ENCODE data around the gene TRAF5.
"Not testable (repeated sequence)": the region's sequence is repeated elsewhere in the genome, so short reads cannot be mapped to it uniquely, and the experiment has no call there.

TRAF5 gene

GRCh38 chr1:211375146-211375818, 48.6 kb downstream of the TRAF5 start:
- no peak overlapping the region for H3K27ac ChIP-seq

GRCh38 chr1:211375949-211376348, 49.3 kb downstream of the TRAF5 start:
- Histone ChIP-seq H3K27ac (peak overlapping the region in 1 of 21 experiments; percentile 22), H3K4me3 (no peak overlapping the region)

More at GRCh38 chr1:211375146-211375818, 48.6 kb downstream of the TRAF5 start:
- no peak overlapping the region for H3K4me3 ChIP-seq

- no peak overlapping the region for H3K4me3 ChIP-seq
- H3K27ac ChIP-seq: peak overlapping the region in 4 of 21 experiments; percentile 22 to 77 (median 42)
These were observed 50.3 kb downstream of the TRAF5 start for GRCh38 chr1:211376807-211377470.

- Histone ChIP-seq H3K4me3 (no peak overlapping the region), H3K27ac (peak overlapping the region in 11 of 21 experiments; percentile 14 to 77 (median 46))
These were observed 51.2 kb downstream of the TRAF5 start for GRCh38 chr1:211377539-211378450.

DNA sequence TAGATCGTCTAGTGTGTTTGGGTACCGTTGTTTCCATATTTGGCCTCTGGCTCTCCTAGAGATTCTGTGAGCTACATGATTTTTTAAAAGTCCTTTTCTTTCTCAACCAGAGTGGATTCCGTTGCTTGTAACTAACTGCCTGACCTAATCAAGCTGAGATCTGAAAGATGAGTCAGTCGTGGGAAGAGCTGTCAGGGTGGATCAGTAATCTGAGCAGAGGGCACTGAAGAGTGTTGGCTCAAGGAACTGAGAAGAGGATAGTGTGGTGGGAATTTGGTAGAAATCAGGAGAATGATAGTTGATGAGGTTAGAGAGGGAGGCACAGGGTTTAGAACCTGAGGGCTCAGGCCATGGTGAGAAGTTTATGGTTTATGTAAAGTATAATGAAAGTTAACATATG, 52.2 kb downstream of the TRAF5 start:
- H3K27ac ChIP-seq: peak overlapping the region in 5 of 21 experiments; percentile 21 to 77 (median 69)
- H3K4me3 ChIP-seq: no peak overlapping the region

- H3K4me3 ChIP-seq: no peak overlapping the region
These were observed 52.8 kb downstream of the TRAF5 start for GRCh38 chr1:211379446-211379845.

DNA sequence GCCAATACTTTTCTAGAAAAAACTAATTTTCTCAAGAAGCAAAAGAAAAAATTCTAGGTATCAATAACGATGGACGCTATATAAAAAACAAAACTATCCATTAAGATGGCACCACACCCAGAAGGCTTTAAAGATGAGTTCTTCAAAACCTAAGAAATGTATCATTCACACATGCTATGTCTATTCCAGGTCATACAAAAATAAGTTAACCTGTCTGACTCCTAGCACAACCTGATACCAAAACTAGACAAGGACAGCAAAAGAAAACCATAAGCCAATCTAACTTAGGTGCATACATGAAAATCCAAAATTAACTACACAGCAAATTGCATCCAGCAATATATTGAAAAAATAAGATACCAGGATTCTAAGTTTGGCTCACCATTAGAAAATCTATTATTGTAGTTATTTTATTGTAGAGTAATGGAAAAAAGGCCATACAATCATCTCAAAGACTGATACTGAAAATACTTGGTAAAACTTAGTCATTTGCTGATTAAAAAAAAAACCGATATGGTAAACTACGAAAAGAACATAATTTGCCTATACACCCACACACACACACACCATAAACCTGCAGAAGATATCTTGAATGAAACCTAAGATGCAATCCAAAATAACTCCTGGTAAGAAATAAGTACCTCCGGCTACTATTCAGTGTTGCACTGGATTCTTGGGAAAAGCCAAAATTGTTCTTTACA, 55.0 kb downstream of the TRAF5 start:
- peak overlapping the region in 3 of 7 experiments; percentile 47 to 58 (median 53) for H3K4me3 ChIP-seq
- H3K27ac ChIP-seq: peak overlapping the region in 8 of 21 experiments; percentile 89 to 99 (median 94)

More at GRCh38 chr1:211379446-211379845, 52.8 kb downstream of the TRAF5 start:
- no peak overlapping the region for H3K27ac ChIP-seq

- H3K27ac ChIP-seq: peak overlapping the region in 20 of 21 experiments; percentile 85 to 99 (median 92)
These were observed 55.6 kb downstream of the TRAF5 start for GRCh38 chr1:211382182-211382713.

GRCh38 chr1:211382714-211383480, 56.3 kb downstream of the TRAF5 start:
- Histone ChIP-seq H3K4me3 (peak overlapping the region; percentile 47 to 78 (median 53)), H3K27ac (peak overlapping the region; percentile 85 to 99 (median 93))

More at GRCh38 chr1:211382182-211382713, 55.6 kb downstream of the TRAF5 start:
- H3K4me3 ChIP-seq: peak overlapping the region; percentile 47 to 78 (median 53)

GRCh38 chr1:211384524-211384923, 57.9 kb downstream of the TRAF5 start:
- H3K27ac ChIP-seq: no peak overlapping the region

DNA sequence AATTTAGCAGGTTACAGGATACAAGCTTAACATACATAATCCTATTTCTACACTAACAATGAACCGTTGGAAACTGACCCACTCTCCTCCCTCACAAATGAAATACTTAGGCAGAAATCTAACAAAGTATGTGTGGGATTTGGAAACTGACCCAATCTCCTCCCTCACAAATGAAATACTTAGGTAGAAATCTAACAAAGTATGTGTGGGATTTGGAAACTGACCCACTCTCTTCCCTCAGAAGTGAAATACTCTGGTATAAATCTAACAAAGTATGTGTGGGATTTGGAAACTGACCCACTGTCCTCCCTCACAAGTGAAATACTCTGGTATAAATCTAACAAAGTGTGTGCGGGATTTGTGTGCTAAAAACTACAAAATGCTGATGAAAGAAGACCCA, 60.3 kb downstream of the TRAF5 start:
- no peak overlapping the region for H3K4me3 ChIP-seq
- H3K27ac ChIP-seq: no peak overlapping the region

More at GRCh38 chr1:211384524-211384923, 57.9 kb downstream of the TRAF5 start:
- no peak overlapping the region for H3K4me3 ChIP-seq

GRCh38 chr1:211390829-211391228, 64.2 kb downstream of the TRAF5 start:
- not testable (repeated sequence) for H3K27ac ChIP-seq, H3K4me3 ChIP-seq

- no peak overlapping the region for H3K4me3 ChIP-seq
These were observed 66.6 kb downstream of the TRAF5 start for GRCh38 chr1:211393203-211393602.

GRCh38 chr1:211398266-211398930, 71.8 kb downstream of the TRAF5 start:
- not testable (repeated sequence) for H3K4me3 ChIP-seq, H3K27ac ChIP-seq

More at GRCh38 chr1:211393203-211393602, 66.6 kb downstream of the TRAF5 start:
- no peak overlapping the region for H3K27ac ChIP-seq

DNA sequence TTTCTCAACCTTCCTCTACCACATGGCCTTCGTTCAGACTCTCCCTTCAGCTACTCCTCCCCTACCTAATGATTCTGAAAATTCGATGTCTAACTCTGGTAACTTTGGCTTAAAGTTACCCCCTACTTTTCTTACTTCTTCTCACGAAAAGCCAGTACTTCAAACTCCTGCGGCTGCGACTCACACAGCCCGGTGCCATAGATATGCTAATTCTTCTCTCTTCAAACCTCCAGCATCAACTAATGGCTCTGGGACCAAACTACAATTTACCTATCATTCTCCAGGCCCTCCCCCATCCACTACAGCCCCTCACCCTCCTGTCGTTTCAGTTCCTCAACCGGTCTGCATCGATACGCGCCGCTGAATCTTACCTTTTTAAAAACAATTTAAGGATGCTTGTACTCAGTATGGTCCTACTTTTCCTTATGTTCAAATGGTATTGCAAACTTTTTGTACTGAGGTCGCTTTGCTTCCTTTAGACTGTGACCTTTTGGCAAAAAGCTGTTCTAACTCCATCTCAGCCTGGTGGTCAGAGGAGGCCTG, 73.3 kb downstream of the TRAF5 start:
- not testable (repeated sequence) for H3K4me3 ChIP-seq, H3K27ac ChIP-seq

GRCh38 chr1:211401751-211402150, 75.1 kb downstream of the TRAF5 start:
- not testable (repeated sequence) for H3K27ac ChIP-seq

GRCh38 chr1:211406086-211406485, 79.5 kb downstream of the TRAF5 start:
- not testable (repeated sequence) for H3K27ac ChIP-seq, H3K4me3 ChIP-seq

More at GRCh38 chr1:211401751-211402150, 75.1 kb downstream of the TRAF5 start:
- H3K4me3 ChIP-seq: not testable (repeated sequence)
